ENCODE results near the gene ZMAT2.
"Not testable (repeated sequence)": the region's sequence is repeated elsewhere in the genome, so short reads cannot be mapped to it uniquely, and the experiment has no call there.

ZMAT2 gene

GRCh38 chr5:140700177-140701144, at the start of gene ZMAT2:
TSS of gene ZMAT2 (plus strand) at chr5:140700447. CDS start at chr5:140700461, 14 bp downstream.
- DNase-seq = peak; percentile 93

- DNase-seq = no peak
Measured at GRCh38 chr5:140658870-140659269, 41.4 kb upstream of the ZMAT2 start.

GRCh38 chr5:140660371-140660770, 39.9 kb upstream of the ZMAT2 start:
- not testable (repeated sequence) for DNase-seq

- DNase-seq = no peak
Measured at GRCh38 chr5:140664030-140664358, 36.3 kb upstream of the ZMAT2 start.

- peak; percentile 92 for DNase-seq
Measured at GRCh38 chr5:140664359-140665119, 35.7 kb upstream of the ZMAT2 start, which contains the start of gene WDR55. TSS of gene WDR55 (plus strand) at chr5:140664904. CDS start at chr5:140664913, 9 bp downstream.

GRCh38 chr5:140671035-140671434, 29.2 kb upstream of the ZMAT2 start:
- DNase-seq = not testable (repeated sequence)

GRCh38 chr5:140671472-140672125, 28.6 kb upstream of the ZMAT2 start:
- no peak for DNase-seq

- DNase-seq = no peak
Measured at GRCh38 chr5:140672455-140673186, 27.6 kb upstream of the ZMAT2 start.

GRCh38 chr5:140673187-140673976, 26.9 kb upstream of the ZMAT2 start, which contains the start of gene DND1:
TSS of gene DND1 (minus strand) at chr5:140673576. CDS start at chr5:140673542, 34 bp downstream.
- no peak for DNase-seq

GRCh38 chr5:140674211-140674610, 26.0 kb upstream of the ZMAT2 start:
- DNase-seq = no peak

GRCh38 chr5:140674629-140675028, 25.6 kb upstream of the ZMAT2 start:
- DNase-seq = no peak

- no peak for DNase-seq
Measured at GRCh38 chr5:140677947-140678346, 22.3 kb upstream of the ZMAT2 start.

GRCh38 chr5:140678993-140679392, 21.3 kb upstream of the ZMAT2 start:
- DNase-seq = no peak

- DNase-seq = no peak
Measured at GRCh38 chr5:140690376-140690932, 9.8 kb upstream of the ZMAT2 start.

- DNase-seq = peak; percentile 86
Measured at GRCh38 chr5:140690941-140691924, 9.0 kb upstream of the ZMAT2 start, which contains the start of the genes HARS1 and HARS2. TSS of gene HARS1 (minus strand) at chr5:140691370. CDS start at chr5:140691304, 66 bp downstream. TSS of gene HARS2 (plus strand) at chr5:140691455. CDS start at chr5:140691649, 194 bp downstream.

- DNase-seq = no peak
Measured at GRCh38 chr5:140694276-140694675, 6.0 kb upstream of the ZMAT2 start.

- DNase-seq = no peak
Measured at GRCh38 chr5:140696891-140697492, 3.3 kb upstream of the ZMAT2 start.

- DNase-seq = no peak
Measured at GRCh38 chr5:140707812-140708211, 7.6 kb downstream of the ZMAT2 start.

GRCh38 chr5:140708787-140709186, 8.5 kb downstream of the ZMAT2 start:
- not testable (repeated sequence) for DNase-seq

All from NCI-H526 treated with DMSO at 0.1 percent for 48 hours (cell line).